GM21390 (cell line): ENCODE measurements around the gene KCNE3.

Source experiments
- ATAC-seq: cut with Tn5 transposase; IDR thresholded peaks from one replicate; pipeline ENCODE4 v1.9.1; 2021; ENCODE audit not compliant: unreplicated experiment

The KCNE3 gene

GRCh38 chr11:74471668-74472429 lies 4.5 kb upstream of the KCNE3 start:
- ATAC-seq: no peak

GRCh38 chr11:74471037-74471436 lies 3.7 kb upstream of the KCNE3 start:
- ATAC-seq: no peak

- no peak for ATAC-seq
Measured at GRCh38 chr11:74470526-74470925, 3.2 kb upstream of the KCNE3 start.

GRCh38 chr11:74468936-74469335 lies 1.6 kb upstream of the KCNE3 start:
- no peak for ATAC-seq

- ATAC-seq: no peak
Measured at GRCh38 chr11:74468521-74468920, 1.2 kb upstream of the KCNE3 start.

GRCh38 chr11:74468058-74468457 lies 709 bp upstream of the KCNE3 start:
- ATAC-seq: no peak

GRCh38 chr11:74465291-74465708 lies 2.0 kb downstream of the KCNE3 start:
- no peak for ATAC-seq

- no peak for ATAC-seq
Measured at GRCh38 chr11:74464746-74465145, 2.6 kb downstream of the KCNE3 start.

- no peak for ATAC-seq
Measured at GRCh38 chr11:74463216-74463615, 4.1 kb downstream of the KCNE3 start.

- no peak for ATAC-seq
Measured at GRCh38 chr11:74462631-74463030, 4.7 kb downstream of the KCNE3 start.

GRCh38 chr11:74462009-74462408 lies 5.3 kb downstream of the KCNE3 start:
- no peak for ATAC-seq

GRCh38 chr11:74460481-74461154 lies 6.7 kb downstream of the KCNE3 start:
- ATAC-seq: no peak

- ATAC-seq: no peak
Measured at GRCh38 chr11:74460065-74460464, 7.3 kb downstream of the KCNE3 start.

- no peak for ATAC-seq
Measured at GRCh38 chr11:74459584-74459983, 7.8 kb downstream of the KCNE3 start.

GRCh38 chr11:74457356-74457755 lies 10.0 kb downstream of the KCNE3 start:
- no peak for ATAC-seq

GRCh38 chr11:74453373-74453975 lies 13.9 kb downstream of the KCNE3 start:
- no peak for ATAC-seq

GRCh38 chr11:74452366-74452765 lies 15.0 kb downstream of the KCNE3 start:
- no peak for ATAC-seq

- ATAC-seq: no peak
Measured at GRCh38 chr11:74450318-74450717, 17.0 kb downstream of the KCNE3 start.

GRCh38 chr11:74449369-74449931 lies 17.9 kb downstream of the KCNE3 start:
- peak; percentile 57 for ATAC-seq

- no peak for ATAC-seq
Measured at GRCh38 chr11:74447720-74448119, 19.6 kb downstream of the KCNE3 start.

- ATAC-seq: no peak
Measured at GRCh38 chr11:74446532-74446938, 20.8 kb downstream of the KCNE3 start.
